Measurements from ENCODE around the gene TBC1D10B.

Gene TBC1D10B

GRCh38 chr16:30370456-30371247 lies at the start of gene TBC1D10B:
Gene TBC1D10B (minus strand): TSS chr16:30370494. CDS start chr16:30370183, 311 bp downstream.
- peak; percentile 99 to 100 for DNase-seq

GRCh38 chr16:30418350-30419181 lies 48.3 kb upstream of the TBC1D10B start:
- DNase-seq: no peak

GRCh38 chr16:30417529-30418349 lies 47.4 kb upstream of the TBC1D10B start:
- peak; percentile 84 to 89 for DNase-seq

GRCh38 chr16:30416624-30417528 lies 46.6 kb upstream of the TBC1D10B start:
- DNase-seq: peak in 1 of 2 experiments; percentile 37

GRCh38 chr16:30416047-30416603 lies 45.8 kb upstream of the TBC1D10B start:
- DNase-seq: no peak

- no peak for DNase-seq
Observed at GRCh38 chr16:30414159-30414558, 43.9 kb upstream of the TBC1D10B start.

- no peak for DNase-seq
Observed at GRCh38 chr16:30413112-30413806, 43.0 kb upstream of the TBC1D10B start.

GRCh38 chr16:30409125-30410060 lies 39.1 kb upstream of the TBC1D10B start:
- DNase-seq: peak; percentile 96 to 97

- no peak for DNase-seq
Observed at GRCh38 chr16:30407804-30408534, 37.7 kb upstream of the TBC1D10B start.

GRCh38 chr16:30407102-30407803 lies 37.0 kb upstream of the TBC1D10B start, which contains the start of gene ZNF771:
Gene ZNF771 (plus strand): TSS chr16:30407606. CDS start chr16:30408054, 448 bp downstream.
- peak; percentile 97 to 98 for DNase-seq

GRCh38 chr16:30406795-30407101 lies 36.5 kb upstream of the TBC1D10B start:
- no peak for DNase-seq

GRCh38 chr16:30401768-30402425 lies 31.6 kb upstream of the TBC1D10B start:
- no peak for DNase-seq

- DNase-seq: no peak
Observed at GRCh38 chr16:30399435-30400186, 29.3 kb upstream of the TBC1D10B start.

- no peak for DNase-seq
Observed at GRCh38 chr16:30398661-30399434, 28.6 kb upstream of the TBC1D10B start.

- DNase-seq: no peak
Observed at GRCh38 chr16:30397776-30398660, 27.7 kb upstream of the TBC1D10B start.
